NCI-H774 (cell line): ENCODE data around the gene KCTD10.

ENCODE experiments used
- DNase-seq: peaks from one replicate; lab custom pipeline; 2025; lab: John Stamatoyannopoulos, UW

Gene KCTD10

GRCh38 chr12:109494348-109494881 lies 17.3 kb upstream of the KCTD10 start:
- no peak for DNase-seq

GRCh38 chr12:109493938-109494337 lies 16.8 kb upstream of the KCTD10 start:
- DNase-seq = no peak

- DNase-seq = no peak
Observed at GRCh38 chr12:109493090-109493489, 16.0 kb upstream of the KCTD10 start.

- no peak for DNase-seq
Observed at GRCh38 chr12:109492371-109492770, 15.3 kb upstream of the KCTD10 start.

- no peak for DNase-seq
Observed at GRCh38 chr12:109491671-109492070, 14.6 kb upstream of the KCTD10 start.

GRCh38 chr12:109489955-109490565 lies 13.0 kb upstream of the KCTD10 start:
- no peak for DNase-seq

GRCh38 chr12:109489016-109489954 lies 12.2 kb upstream of the KCTD10 start:
- DNase-seq = no peak

- DNase-seq = no peak
Observed at GRCh38 chr12:109488051-109488665, 11.1 kb upstream of the KCTD10 start.

GRCh38 chr12:109487181-109488050 lies 10.3 kb upstream of the KCTD10 start:
- no peak for DNase-seq

GRCh38 chr12:109485201-109485600 lies 8.1 kb upstream of the KCTD10 start:
- DNase-seq = no peak

- no peak for DNase-seq
Observed at GRCh38 chr12:109483346-109483745, 6.2 kb upstream of the KCTD10 start.

- DNase-seq = peak; percentile 26
Observed at GRCh38 chr12:109482894-109483293, 5.8 kb upstream of the KCTD10 start.

- DNase-seq = no peak
Observed at GRCh38 chr12:109482491-109482890, 5.4 kb upstream of the KCTD10 start.

- no peak for DNase-seq
Observed at GRCh38 chr12:109481863-109482262, 4.8 kb upstream of the KCTD10 start.

GRCh38 chr12:109480356-109480755 lies 3.3 kb upstream of the KCTD10 start:
- no peak for DNase-seq

- DNase-seq = no peak
Observed at GRCh38 chr12:109479761-109480160, 2.7 kb upstream of the KCTD10 start.

- no peak for DNase-seq
Observed at GRCh38 chr12:109477963-109478315, 839 bp upstream of the KCTD10 start.

- no peak for DNase-seq
Observed at GRCh38 chr12:109476807-109477184, 304 bp downstream of the KCTD10 start.

- DNase-seq = no peak
Observed at GRCh38 chr12:109475993-109476806, 900 bp downstream of the KCTD10 start.

GRCh38 chr12:109475121-109475520 lies 2.0 kb downstream of the KCTD10 start:
- DNase-seq = no peak
